GM18520 (cell line): ENCODE measurements around the gene TBL1XR1.

Experiments used
- ATAC-seq: cut with Tn5 transposase; IDR thresholded peaks from one replicate; pipeline ENCODE4 v1.9.1; 2021; ENCODE audit not compliant: unreplicated experiment

TBL1XR1 gene

DNA sequence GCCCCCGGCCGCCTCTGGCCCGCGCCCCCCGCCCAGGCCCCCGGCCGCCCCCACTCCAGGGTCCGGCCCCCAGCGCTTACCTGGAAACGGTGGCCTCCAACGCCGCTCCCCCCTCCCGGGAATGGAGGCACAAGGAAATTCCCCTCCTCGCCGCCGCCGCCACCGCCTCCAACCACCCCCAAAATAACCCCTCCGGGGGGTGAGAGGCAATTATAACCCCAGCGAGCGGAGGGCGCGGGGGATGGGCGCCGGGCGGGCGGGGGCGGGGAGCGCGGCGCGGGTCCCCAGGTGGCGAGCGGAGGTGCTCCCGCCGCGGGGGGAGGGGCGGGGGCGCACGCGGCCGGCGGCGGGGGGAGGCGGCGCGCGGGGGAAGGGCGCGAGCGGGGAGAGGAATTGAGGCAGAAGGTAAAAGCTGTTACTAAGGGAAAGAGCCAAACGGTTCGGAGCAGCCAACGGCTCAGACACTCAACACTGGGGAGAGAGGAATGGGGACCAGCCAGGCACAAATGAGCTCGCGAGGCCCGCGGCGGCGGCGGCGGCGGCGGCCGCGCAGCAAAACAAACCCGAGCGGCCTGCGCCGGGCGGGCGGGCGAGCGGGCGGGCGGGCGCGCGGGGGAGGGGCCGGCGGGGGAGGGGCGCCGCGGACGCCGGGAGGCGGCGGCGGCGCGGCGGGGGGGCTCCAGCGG is at the start of gene TBL1XR1:
TBL1XR1 (minus strand) TSS at position 442 of the 686 bp plus-strand sequence. CDS start 132,505 bp downstream, outside the sequence.
- peak; percentile 23 for ATAC-seq

DNA sequence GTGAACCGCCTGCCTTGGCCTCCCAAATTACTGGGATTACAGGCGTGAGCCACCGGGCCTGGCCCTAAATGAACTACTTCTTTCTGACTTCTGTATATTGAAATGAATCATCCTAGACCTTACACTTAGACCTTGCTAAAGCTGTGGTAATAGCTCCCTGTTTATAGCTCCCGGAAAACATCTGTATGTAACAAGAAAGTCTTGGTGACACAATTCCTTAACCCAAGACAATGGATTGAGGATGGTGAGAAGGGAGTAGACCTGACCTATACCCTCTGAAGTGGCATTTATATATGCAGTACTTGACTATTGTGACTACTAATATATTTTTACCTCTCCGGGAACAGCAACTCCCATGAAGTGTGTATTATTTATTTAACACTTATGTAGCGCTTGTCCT is 48.0 kb upstream of the TBL1XR1 start:
- ATAC-seq = no peak

DNA sequence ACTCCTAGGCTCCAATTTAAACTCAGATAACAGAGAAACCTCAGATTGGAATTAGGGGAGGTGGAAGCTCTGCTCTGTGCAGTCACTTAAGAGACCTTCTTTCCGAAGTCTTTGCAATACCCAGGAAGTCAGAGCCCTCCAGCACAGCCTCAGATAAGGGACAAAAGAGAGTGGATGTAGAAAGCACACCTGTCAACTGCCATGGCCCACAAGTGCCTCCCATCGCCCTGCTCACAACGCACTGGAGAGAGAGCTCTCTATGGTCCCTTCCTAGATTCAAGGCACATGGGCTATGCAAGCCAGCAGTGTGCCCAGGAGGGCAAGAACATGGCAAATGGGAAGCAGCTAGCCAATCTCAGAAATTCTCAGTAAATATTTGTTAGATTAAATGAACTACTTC is 47.3 kb upstream of the TBL1XR1 start:
- ATAC-seq = no peak

DNA sequence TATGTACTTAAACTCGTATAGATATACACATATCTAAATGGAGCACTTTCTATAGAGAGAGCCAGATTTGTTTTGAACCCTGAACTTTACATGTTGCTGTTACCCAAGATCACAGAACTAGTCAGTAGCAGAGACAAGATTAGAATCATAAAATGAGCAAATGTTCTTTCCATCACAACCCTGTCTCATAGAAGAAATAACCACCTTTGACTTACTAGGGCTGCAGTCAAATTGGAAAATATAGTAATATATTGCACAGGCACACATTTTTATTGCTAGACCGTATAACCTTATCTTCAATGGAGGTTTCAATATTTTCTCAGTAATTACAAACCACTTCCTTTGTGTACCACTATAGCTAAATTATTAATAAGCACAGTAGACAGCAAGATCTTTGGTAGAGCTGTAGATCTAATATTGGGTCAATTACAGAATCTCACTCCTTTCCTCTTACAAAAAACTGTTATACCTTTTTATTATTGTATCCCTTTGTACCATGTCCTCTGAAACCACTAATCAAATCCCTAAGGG is 41.5 kb upstream of the TBL1XR1 start:
- no peak for ATAC-seq

DNA sequence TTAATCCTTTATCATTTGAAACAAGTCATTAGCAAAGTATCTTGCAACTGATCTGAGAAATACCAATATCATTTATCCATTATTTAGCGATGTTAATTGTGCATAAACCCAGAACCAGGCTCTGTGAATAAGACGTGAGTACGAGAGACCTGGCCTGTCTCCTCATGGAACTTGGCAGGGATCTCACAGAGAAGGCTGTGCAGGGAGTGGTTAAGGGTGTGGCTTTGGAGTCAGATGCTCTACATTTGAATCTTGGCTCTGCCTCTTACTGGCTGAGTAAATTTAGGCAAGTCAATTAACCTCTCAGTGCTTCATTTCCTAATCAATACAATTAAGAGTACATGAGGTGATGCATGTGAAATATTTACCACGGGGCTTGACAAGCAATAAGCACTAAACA is 39.9 kb upstream of the TBL1XR1 start:
- ATAC-seq = no peak

DNA sequence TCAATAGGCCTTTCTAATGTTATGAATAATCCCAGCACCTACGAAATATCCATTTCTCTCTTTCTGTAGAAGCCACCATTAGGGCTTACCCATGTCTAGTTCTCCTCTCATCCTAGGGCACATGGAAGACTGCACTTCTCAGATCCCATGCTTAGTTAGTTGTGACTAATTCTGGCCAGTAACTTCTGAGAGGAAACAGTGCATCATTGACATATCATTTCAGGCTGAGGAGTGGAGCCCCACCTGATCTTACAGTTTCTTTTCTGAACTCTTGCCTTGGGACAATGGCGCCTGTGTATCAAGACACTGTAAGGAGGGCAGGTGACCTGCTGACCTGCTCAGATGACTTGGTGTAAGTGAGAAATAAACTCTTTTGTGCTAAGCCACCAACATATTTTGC is 39.4 kb upstream of the TBL1XR1 start:
- ATAC-seq = no peak

DNA sequence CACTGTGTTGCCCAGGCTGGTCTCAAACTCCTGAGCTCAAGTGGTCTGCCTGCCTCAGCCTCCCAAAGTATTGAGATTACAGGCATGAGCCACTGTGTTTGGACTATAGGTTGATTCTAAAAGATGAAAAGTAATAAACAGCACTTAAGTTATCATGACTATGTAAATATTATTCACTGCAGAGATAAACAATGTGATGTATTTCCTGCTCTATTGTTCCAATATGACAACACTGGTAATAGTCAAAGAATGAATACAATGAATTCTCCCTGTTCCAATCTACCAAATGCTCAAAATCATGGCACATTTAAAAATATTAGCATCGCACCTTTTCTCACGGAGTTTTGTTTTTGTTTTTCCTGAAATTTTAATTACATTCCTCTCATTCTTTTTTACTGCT is 36.8 kb upstream of the TBL1XR1 start:
- ATAC-seq = no peak

DNA sequence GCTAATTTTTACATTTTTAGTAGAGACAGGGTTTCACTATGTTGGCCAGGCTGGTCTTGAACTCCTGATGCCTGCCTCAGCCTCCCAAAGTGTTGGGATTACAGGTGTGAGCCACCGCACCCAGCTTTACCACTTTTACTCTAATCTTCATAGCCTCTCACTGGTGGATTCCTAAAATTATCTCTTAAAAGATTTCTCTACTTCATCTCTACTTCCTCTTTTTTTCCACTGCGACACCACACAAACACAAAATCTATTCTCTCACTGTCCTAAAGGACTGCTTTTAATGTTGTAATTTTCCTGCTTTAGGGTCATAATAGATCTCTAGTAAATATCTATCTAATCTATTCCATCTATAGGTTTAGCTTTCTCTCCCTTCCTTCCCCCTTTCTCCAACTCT is 34.0 kb upstream of the TBL1XR1 start:
- ATAC-seq = no peak

DNA sequence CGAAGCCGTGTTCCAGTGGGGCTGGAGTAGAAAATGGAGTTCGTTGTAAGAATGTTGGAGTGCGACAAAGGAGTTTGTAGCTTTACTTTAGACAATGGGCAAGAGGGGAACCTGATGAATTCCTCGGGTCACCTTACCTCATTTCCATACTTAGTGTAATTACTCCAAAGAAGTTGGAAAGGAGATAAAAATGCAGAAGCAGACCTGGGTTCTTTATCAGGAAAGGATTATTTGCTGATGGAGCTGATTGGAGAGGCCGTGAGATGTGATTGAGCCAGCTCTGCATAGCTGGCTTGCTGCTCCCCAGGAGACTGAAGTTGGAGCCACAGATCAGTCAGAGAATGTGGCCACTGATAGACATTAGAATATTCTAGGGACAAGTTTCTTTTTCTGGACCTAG is 33.4 kb upstream of the TBL1XR1 start:
- ATAC-seq = no peak

DNA sequence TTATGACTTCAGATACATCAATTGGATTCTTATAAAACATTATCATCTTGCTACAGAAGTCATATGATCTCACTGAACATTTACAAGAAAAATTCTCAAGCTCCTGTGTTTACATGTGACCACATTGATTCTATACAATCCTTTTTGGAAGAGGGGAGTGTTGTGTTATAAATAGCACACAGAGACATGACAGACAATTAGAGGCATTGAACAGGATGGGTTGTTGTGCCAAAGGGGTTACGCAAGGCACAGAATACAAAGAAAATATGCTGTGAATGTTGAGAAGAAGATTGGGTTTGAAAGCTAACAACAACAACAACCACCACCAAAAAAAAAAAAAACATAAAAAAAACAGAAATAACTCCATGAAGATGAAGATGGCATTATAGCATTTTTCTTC is 32.5 kb upstream of the TBL1XR1 start:
- no peak for ATAC-seq

DNA sequence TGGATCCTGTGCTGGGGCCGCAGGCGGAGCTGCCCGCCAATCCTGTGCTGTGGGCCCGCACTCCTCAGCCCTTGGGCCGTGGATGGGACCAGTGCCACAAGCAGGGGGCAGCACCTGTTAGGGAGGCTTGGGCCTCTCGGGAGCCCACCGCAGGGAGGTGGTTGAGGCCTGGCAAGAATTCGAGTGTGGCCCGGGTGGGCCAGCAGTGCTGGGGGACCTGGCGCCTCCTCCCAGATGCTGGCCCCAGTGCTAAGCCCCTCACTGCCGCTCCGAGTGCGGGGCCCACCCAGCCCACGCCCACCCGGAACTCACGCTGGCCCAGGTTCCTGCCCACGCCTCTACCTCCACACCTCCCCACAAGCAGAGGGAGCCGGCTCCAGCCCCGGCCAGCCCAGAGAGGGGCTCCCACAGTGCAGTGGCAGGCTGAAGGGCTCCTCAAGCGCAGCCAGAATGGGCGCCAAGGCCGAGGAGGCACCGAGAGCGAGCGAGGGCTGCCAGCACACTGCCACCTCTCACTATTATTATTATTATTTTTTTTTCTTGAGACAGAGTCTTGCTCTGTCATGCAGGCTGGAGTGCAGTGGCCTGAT is 31.4 kb upstream of the TBL1XR1 start:
- no peak for ATAC-seq

DNA sequence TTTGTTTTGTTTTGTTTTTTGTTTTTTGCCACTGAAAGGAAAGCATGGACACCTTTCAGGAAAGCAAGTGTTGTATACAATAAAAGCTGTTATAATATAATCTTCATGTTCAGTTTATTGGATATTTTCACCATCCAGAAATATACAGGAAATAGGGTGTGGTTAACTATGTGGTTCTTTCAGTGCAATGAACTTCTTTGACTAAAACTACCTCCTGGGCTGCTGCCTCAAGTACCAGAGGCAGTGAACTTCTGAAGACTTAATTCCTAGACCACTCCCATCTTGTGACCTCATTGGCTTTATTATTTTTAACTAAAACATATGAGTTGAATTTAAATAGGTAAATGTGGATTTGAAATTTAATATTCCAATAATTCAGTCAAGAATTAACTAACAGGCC is 27.1 kb upstream of the TBL1XR1 start:
- ATAC-seq = no peak

DNA sequence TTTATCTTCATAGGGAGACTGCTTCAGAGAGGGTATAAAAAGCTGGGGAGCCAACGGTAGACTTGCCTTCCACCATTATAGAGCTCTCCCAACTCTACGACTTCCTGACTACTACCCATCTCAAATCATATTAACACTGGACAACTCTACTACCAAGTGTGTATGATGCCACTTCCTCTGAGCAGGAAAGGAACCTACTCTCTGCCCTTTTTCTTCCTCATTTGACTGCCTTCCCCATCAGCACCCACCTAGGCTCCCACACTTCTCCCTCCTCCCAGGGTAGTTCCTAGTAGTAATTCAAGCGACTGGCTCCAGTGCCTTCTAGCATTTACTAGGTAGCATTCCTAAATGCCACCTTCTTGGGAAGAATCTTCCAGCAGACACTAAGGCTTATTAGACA is 24.5 kb upstream of the TBL1XR1 start:
- ATAC-seq = no peak

DNA sequence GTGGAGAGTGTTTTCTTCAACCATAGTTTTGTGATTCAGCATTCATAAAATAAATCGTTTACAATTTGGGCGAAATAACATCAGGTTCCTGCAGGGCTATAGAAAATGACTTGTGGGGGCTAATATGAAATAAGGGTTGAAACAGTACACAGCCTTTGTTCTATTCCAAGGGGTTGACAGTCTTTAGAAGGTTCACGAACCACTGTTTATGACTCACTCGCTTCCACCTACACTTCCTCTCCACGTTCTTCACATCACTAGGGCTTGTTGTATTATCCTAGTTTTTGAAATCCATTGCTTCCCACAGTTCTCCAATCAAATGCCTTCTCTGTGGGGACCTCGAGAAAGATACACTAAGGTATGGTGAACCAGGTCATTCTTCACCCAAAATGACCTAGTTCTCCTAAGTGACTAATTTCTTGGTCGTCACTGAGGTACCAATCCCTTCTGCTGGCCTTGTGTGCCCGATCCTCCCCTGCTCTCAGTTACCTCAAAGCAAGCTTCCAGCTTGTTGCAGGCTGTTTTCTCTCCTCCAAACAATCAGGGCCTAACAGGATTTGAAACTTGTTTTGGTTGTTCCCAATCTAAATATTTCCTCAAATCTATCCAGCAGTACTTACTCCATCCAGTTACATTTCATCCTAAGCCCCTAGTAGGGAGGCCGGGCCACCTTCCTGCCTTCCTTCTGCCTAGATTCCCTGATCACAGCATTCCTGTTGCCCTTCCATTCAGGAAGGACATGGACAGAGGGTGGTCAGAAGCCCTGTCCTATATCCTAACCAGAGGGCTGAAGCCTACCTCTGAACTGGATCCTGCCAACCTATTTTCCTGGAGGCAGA is 23.1 kb upstream of the TBL1XR1 start:
- no peak for ATAC-seq

DNA sequence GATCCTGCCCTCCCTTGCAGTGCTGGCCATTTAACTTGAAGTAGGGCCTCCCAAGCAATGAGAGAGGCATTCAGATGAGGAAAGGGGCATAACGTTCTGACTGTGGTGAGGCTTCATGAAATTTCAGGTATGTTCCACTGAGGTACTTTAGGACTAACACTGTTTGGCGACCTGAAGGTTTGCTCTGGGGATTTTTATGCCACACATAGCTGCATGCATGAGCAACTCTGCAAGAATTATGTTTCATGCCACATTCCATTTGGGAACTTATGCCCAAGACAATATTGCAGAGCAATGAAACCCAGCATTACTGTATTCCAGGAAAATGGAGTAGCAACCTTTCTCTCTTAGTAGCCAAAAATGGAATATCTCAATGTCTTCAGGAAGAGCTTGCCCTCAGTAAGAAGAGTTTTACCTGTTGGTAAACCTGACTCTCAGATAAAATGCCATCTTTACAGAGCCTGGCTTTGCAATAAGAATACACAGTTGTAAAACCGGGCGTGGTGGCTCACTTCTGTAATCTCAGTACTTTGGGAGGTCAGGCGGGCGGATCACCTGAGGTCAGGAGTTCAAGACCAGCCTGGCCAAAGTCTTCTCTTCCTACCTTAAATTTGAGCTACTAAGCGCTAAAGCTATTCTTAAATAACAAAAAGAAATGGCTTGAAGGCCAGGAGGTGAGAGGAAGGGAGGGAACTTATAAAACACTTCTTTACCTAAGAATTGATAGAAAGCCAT is 16.7 kb upstream of the TBL1XR1 start:
- ATAC-seq = no peak

DNA sequence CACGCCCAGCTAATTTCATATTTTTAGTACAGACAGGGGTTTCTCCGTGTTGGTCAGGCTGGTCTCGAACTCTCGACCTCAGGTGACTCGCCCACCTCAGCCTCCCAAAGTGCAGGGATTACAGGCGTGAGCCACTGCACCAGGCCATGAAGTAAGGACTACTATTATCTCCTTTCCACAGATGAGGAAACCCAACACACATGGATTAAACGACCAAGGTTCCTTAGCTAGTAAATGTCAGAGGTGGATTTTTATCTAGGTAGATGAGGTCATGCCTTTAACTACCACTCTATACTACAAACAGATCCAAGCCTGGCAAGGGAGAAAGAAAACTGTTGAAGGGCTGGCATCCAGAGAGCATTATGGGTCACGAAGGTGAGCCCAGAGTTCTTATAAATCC is 15.5 kb upstream of the TBL1XR1 start:
- ATAC-seq = no peak

DNA sequence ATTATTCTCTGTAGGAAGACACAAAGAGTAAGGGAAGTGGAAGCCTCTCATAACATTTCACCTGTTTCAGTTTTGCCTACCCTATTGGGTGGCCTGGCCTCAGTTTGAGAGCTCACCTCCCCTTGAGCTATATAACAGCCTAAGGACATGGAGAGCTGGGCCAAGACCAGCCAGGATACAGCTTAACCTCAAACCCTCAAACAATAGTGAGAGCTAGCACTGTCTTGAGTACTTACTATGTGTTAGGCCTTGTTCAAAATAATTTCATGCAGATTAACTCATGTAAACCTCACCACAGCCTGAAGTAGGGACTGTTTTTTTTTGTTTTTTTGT is 15.0 kb upstream of the TBL1XR1 start:
- ATAC-seq = no peak

DNA sequence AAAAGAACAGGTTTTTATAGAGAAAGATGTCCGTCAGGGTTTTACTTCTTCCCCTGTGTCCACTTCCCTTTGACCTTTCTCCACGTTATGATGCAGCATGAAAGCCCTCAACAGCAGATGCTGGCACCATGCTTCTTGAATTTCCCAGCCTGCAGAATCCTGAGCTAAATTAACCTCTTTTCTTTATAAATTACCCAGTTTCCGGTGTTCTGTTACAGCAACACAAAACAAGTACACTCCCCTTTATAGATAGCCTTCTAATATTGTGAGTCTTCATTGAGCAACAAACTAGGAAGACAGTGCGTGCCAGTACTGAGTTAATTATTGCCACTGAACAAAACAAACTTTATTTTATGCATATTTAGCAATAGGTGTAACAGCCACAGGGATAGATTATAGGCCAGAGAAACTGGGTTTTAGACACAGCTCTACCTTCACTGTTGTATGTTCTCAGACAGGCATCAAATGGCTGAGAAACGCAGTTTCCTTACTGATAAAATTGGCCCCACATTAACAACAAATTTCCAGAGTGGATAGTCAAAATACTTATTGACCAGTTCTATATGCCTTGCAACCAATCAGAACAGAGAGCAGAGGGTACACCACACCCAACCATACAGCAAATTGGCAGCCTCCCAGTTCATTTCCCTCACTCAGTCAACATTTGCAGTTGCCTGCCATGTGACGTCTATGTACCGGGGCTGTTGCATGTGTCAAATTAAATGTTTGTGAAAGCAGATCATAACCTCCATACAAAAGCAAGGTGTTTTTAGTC is 14.4 kb upstream of the TBL1XR1 start:
- ATAC-seq = no peak

DNA sequence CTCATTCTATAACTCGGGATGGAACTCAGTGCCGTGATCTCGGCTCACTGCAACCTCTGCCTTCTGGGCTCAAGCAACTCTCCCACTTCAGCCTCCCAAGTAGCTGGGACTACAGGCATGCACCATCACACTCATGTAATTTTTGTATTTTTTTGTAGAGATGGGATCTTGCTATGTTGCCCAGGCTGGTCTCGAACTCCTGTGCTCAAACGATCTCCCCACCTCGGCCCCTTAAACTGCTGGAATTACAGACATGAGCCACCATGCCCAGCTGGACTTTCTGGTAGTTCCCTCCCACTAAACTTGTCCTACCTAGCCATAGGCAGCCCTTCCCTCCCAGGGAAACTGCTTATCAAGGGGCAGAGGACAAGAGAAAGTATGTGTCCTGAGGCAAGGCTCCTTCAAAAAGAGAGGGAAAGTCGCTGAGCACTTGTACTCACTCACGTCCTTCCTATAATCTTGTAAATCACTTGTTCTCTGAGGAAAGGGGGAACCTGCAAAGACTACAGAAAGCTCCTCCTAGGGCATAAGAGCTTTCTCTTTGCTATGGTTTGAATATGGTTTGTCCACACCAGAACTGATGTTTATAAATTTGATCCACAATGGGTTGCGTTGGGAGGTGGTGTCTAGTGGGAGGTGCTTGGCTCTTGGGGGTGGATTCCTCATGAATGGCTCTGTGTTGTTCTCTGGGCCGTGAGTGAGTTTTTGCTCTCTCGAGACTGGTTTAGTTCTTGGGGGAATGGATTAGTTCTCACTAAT is 13.6 kb upstream of the TBL1XR1 start:
- no peak for ATAC-seq

DNA sequence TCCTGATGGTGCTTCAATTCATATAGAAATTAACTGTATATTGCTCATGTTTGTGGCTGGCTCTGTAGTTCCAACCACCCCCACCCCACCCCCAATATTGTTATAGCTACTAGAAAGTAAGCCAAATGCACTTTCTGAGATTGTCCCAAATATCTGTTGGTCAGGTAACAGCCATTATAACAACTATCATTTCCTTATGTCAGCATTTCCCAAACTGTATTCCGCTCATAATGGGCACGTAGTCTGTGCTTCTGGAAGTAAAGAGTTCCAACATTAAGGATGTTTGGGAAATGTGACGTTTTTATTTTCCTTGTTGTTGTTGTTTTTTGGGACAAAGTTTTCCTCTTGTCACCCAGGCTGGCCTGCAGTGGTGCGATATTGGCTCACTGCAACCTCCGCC is 12.2 kb upstream of the TBL1XR1 start:
- no peak for ATAC-seq
